ENCODE measurements around the gene RASAL3. TPM values are rescaled to one million over a fixed set of nuclear protein-coding genes. Genes with fewer than 3 reads are reported as not detected.

RASAL3 gene
- total RNA-seq, 1 donor from 2014 or later = not detected

- Mint-ChIP-seq H3K27me3 (ENCODE audit: unreplicated experiment) (no peaks in the 10 kb centered on the region), H3K27ac (ENCODE audit: unreplicated experiment) (no peak overlapping the region), H3K4me3 (ENCODE audit: unreplicated experiment) (no peak overlapping the region), H3K9me3 (ENCODE audit: unreplicated experiment) (no peaks in the 10 kb centered on the region), H3K4me1 (ENCODE audit: unreplicated experiment) (peaks cover 8% of the 10 kb centered on the region), H3K36me3 (ENCODE audit: unreplicated experiment) (no peaks in the 10 kb centered on the region)
- TF ChIP-seq CTCF (IDR thresholded peaks at IDR 0.05) = no peak
- no peak for DNase-seq (ENCODE audit: extremely low spot score, unreplicated experiment)
Measured at GRCh38 chr19:15437355-15438123, 26.8 kb downstream of the RASAL3 start.

GRCh38 chr19:15436826-15437110 lies 27.6 kb downstream of the RASAL3 start:
- H3K27ac Mint-ChIP-seq (ENCODE audit: unreplicated experiment) = no peak overlapping the region
- H3K36me3 Mint-ChIP-seq (ENCODE audit: unreplicated experiment) = no peaks in the 10 kb centered on the region
- peaks cover 10% of the 10 kb centered on the region for H3K4me1 Mint-ChIP-seq (ENCODE audit: unreplicated experiment)
- H3K4me3 Mint-ChIP-seq (ENCODE audit: unreplicated experiment) = no peak overlapping the region
- no peaks in the 10 kb centered on the region for H3K9me3 Mint-ChIP-seq (ENCODE audit: unreplicated experiment)
- no peaks in the 10 kb centered on the region for H3K27me3 Mint-ChIP-seq (ENCODE audit: unreplicated experiment)
- TF ChIP-seq CTCF (IDR thresholded peaks at IDR 0.05) = no peak
- DNase-seq (ENCODE audit: extremely low spot score, unreplicated experiment) = no peak

GRCh38 chr19:15436012-15436825 lies 28.1 kb downstream of the RASAL3 start:
- H3K4me1 Mint-ChIP-seq (ENCODE audit: unreplicated experiment) = peaks cover 16% of the 10 kb centered on the region
- no peak for DNase-seq (ENCODE audit: extremely low spot score, unreplicated experiment)
- no peaks in the 10 kb centered on the region for H3K27me3 Mint-ChIP-seq (ENCODE audit: unreplicated experiment)
- no peaks in the 10 kb centered on the region for H3K9me3 Mint-ChIP-seq (ENCODE audit: unreplicated experiment)
- no peaks in the 10 kb centered on the region for H3K36me3 Mint-ChIP-seq (ENCODE audit: unreplicated experiment)
- no peak for TF ChIP-seq CTCF (IDR thresholded peaks at IDR 0.05)
- no peak overlapping the region for H3K27ac Mint-ChIP-seq (ENCODE audit: unreplicated experiment)
- no peak overlapping the region for H3K4me3 Mint-ChIP-seq (ENCODE audit: unreplicated experiment)

- DNase-seq (ENCODE audit: extremely low spot score, unreplicated experiment) = no peak
- TF ChIP-seq CTCF (IDR thresholded peaks at IDR 0.05) = no peak
- Mint-ChIP-seq H3K4me3 (ENCODE audit: unreplicated experiment) (peak overlapping the region; percentile 97), H3K27me3 (ENCODE audit: unreplicated experiment) (no peaks in the 10 kb centered on the region), H3K4me1 (ENCODE audit: unreplicated experiment) (peaks cover 26% of the 10 kb centered on the region), H3K36me3 (ENCODE audit: unreplicated experiment) (peaks cover 2% of the 10 kb centered on the region), H3K27ac (ENCODE audit: unreplicated experiment) (peak overlapping the region; percentile 95), H3K9me3 (ENCODE audit: unreplicated experiment) (no peaks in the 10 kb centered on the region)
Measured at GRCh38 chr19:15433519-15434069, 30.8 kb downstream of the RASAL3 start.
